ENCODE data around the gene DSCAML1.

DNA sequence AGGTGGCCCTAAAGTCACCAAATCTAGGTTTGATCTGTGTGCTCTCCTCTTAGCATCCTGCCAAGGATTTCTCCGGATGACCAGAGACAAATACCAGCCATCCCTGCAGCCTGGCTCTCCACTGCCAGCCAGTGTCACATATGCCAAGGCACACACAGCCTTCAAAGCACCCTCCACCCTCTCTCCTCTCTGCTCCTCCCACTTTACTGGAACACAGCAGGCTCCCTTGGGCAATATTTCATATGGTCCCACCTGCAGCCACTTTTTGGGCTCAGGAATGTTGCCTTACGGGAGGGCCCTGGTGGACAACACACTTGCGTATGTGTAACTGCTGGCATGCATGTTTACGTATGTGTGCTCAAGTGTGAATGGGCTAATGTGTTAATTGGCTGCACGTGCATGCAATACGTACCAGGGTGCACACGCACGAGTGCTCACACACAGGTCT is 285.5 kb downstream of the DSCAML1 start:
- TF ChIP-seq, protein P1, sequence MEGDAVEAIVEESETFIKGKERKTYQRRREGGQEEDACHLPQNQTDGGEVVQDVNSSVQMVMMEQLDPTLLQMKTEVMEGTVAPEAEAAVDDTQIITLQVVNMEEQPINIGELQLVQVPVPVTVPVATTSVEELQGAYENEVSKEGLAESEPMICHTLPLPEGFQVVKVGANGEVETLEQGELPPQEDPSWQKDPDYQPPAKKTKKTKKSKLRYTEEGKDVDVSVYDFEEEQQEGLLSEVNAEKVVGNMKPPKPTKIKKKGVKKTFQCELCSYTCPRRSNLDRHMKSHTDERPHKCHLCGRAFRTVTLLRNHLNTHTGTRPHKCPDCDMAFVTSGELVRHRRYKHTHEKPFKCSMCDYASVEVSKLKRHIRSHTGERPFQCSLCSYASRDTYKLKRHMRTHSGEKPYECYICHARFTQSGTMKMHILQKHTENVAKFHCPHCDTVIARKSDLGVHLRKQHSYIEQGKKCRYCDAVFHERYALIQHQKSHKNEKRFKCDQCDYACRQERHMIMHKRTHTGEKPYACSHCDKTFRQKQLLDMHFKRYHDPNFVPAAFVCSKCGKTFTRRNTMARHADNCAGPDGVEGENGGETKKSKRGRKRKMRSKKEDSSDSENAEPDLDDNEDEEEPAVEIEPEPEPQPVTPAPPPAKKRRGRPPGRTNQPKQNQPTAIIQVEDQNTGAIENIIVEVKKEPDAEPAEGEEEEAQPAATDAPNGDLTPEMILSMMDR (IDR thresholded peaks at IDR 0.05; ENCODE audit: insufficient read depth, low read depth, low read length), result no peak
- no peak for TF ChIP-seq EZH2 (IDR thresholded peaks at IDR 0.05; ENCODE audit: insufficient read depth, low read length)
